Fibroblast of lung (primary cell): ENCODE data around the gene PKD1. TPM values are rescaled to one million over a fixed set of nuclear protein-coding genes. Genes with fewer than 3 reads are reported as not detected.

Experiments
- DNase-seq, 2 donors: peaks; one replicate each; pipeline versions ENCODE4 v3.0.0 to v3.0.0-alpha.2; 2010; ENCODE audit warnings: low read depth in 2 of 2
- H2AFZ ChIP-seq: 2 replicates; pipeline ENCODE4 v1.5.1; 2012; ENCODE audit warnings: low read length, control low read depth, inconsistent platforms
- H3K27ac ChIP-seq: 2 replicates; pipeline ENCODE4 v1.5.1; 2011; ENCODE audit warnings: low read length, control low read depth; ENCODE audit not compliant: insufficient read depth
- H3K27me3 ChIP-seq: 2 replicates; pipeline ENCODE4 v1.5.1; 2011; ENCODE audit warnings: mild to moderate bottlenecking, low read length; ENCODE audit not compliant: control insufficient read depth, insufficient read depth
- H3K36me3 ChIP-seq: 2 replicates; pipeline ENCODE4 v1.5.1; 2011; ENCODE audit warnings: low read length; ENCODE audit not compliant: control insufficient read depth, insufficient read depth
- H3K4me1 ChIP-seq: 2 replicates; pipeline ENCODE4 v1.5.1; 2011; ENCODE audit warnings: low read length; ENCODE audit not compliant: control insufficient read depth, insufficient read depth; ENCODE audit errors: extremely low read depth
- H3K4me2 ChIP-seq: 2 replicates; pipeline ENCODE4 v1.5.1; 2011; ENCODE audit warnings: low read length, control low read depth; ENCODE audit not compliant: insufficient read depth; ENCODE audit errors: extremely low read depth
- H3K4me3 ChIP-seq, 4 experiments: fragments of 200-600 bp in 1 of 4; sonication (generic) in 1 of 4; replicated peaks in 1 of 4; 2 replicates each; pipeline ENCODE4 v1.5.1; 2011 to 2016; ENCODE audit warnings: low read length in 4 of 4, low read depth in 3 of 4, mild to moderate bottlenecking in 3 of 4, control low read depth in 2 of 4, inconsistent platforms in 1 of 4, mixed read lengths in 1 of 4; ENCODE audit not compliant: insufficient read depth in 1 of 4; ENCODE audit errors: control extremely low read depth in 1 of 4
- H3K79me2 ChIP-seq: 2 replicates; pipeline ENCODE4 v1.5.1; 2012; ENCODE audit warnings: mild to moderate bottlenecking, low read length, inconsistent platforms; ENCODE audit not compliant: control insufficient read depth, insufficient read depth
- H3K9ac ChIP-seq: 2 replicates; pipeline ENCODE4 v1.5.1; 2011; ENCODE audit warnings: mild to moderate bottlenecking, low read length, control low read depth; ENCODE audit not compliant: insufficient read depth
- H3K9me3 ChIP-seq: 2 replicates; pipeline ENCODE4 v1.5.1; 2012; ENCODE audit warnings: low read depth, low read length; ENCODE audit not compliant: control insufficient read depth, insufficient read depth
- H4K20me1 ChIP-seq: 2 replicates; pipeline ENCODE4 v1.5.1; 2011; ENCODE audit warnings: low read length; ENCODE audit not compliant: control insufficient read depth, insufficient read depth; ENCODE audit errors: extremely low read depth
- EZH2 ChIP-seq: IDR thresholded peaks from 2 replicates; pipeline ENCODE4 v1.5.1; 2012; ENCODE audit warnings: low read length, control low read depth, mild to moderate bottlenecking; ENCODE audit errors: missing control alignments
- polyA plus RNA-seq, 2 donors: library from polyadenylated mRNA; depleted of rRNA in 1 of 2; stranded (reverse) in 1 of 2; unstranded in 1 of 2; fragments of >200 nt; gene quantifications; 2 replicates each; pipeline ENCODE4 v1.2.1, GENCODE V29; 2011 to 2012; ENCODE audit warnings: missing spikeins in 1 of 2
- total RNA-seq: library from RNA; depleted of rRNA; stranded (reverse); fragments of >200 nt; gene quantifications from 2 replicates; pipeline ENCODE4 v1.2.1, GENCODE V29; 2014
- TF ChIP-seq, protein P1 (sequence below), 2 donors: IDR thresholded peaks in 1 of 2; conservative IDR thresholded peaks in 1 of 2; 1 replicate in 1 of 2; 2 replicates in 1 of 2; pipeline ENCODE4 v1.5.1; 2011 to 2012; ENCODE audit warnings: low read length in 2 of 2, control low read depth in 1 of 2, inconsistent platforms in 1 of 2, low read depth in 1 of 2, mild to moderate bottlenecking in 1 of 2

PKD1 gene
- total and polyA plus RNA-seq, 2 donors (not counting 1 experiment from before 2014, with no cell fraction given), result 16.3 to 199 TPM

DNA sequence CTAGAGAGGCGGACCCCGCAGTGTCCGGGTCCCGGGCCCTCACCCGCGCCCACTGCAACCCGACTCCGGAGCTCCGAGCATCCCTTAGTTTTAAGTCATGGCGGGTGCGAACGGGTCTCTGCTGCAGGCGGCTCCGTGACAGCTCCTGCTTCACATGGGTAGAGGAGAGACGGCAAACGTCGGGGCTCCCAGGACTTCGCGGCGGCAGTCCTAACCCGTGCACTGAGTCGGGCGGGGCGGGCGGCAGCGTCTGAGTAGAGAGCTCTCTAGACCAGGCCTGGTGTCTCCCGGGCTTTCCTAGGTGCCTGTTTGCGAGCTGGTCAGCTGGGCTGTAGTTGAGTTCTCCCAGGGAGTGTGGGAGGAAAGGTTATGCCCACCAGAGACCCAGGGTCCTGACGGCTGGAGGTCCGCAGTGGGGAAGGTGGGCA is 87.6 kb downstream of the PKD1 start:
- TF ChIP-seq EZH2, result no peak
- TF ChIP-seq, protein P1, sequence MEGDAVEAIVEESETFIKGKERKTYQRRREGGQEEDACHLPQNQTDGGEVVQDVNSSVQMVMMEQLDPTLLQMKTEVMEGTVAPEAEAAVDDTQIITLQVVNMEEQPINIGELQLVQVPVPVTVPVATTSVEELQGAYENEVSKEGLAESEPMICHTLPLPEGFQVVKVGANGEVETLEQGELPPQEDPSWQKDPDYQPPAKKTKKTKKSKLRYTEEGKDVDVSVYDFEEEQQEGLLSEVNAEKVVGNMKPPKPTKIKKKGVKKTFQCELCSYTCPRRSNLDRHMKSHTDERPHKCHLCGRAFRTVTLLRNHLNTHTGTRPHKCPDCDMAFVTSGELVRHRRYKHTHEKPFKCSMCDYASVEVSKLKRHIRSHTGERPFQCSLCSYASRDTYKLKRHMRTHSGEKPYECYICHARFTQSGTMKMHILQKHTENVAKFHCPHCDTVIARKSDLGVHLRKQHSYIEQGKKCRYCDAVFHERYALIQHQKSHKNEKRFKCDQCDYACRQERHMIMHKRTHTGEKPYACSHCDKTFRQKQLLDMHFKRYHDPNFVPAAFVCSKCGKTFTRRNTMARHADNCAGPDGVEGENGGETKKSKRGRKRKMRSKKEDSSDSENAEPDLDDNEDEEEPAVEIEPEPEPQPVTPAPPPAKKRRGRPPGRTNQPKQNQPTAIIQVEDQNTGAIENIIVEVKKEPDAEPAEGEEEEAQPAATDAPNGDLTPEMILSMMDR (conservative IDR thresholded peaks at IDR 0.05 in 1 of 2, IDR thresholded peaks at IDR 0.05 in 1 of 2; ENCODE audit: low read depth in 1 of 2, low read length in 2 of 2), result no peak
- Histone ChIP-seq H3K36me3 (peaks cover 4% of the 10 kb centered on the region), H3K9me3 (no peaks in the 10 kb centered on the region), H3K27ac (peak overlapping the region; percentile 3), H3K4me1 (peaks cover 6% of the 10 kb centered on the region), H3K4me2 (peak overlapping the region; percentile 90), H3K79me2 (peaks cover 13% of the 10 kb centered on the region), H4K20me1 (no peaks in the 10 kb centered on the region), H3K27me3 (no peaks in the 10 kb centered on the region), H3K9ac (peak overlapping the region; percentile 69), H2AFZ (peak overlapping the region; percentile 27), H3K4me3 (peak overlapping the region; percentile 68 to 90 (median 79))
- DNase-seq, result no peak

DNA sequence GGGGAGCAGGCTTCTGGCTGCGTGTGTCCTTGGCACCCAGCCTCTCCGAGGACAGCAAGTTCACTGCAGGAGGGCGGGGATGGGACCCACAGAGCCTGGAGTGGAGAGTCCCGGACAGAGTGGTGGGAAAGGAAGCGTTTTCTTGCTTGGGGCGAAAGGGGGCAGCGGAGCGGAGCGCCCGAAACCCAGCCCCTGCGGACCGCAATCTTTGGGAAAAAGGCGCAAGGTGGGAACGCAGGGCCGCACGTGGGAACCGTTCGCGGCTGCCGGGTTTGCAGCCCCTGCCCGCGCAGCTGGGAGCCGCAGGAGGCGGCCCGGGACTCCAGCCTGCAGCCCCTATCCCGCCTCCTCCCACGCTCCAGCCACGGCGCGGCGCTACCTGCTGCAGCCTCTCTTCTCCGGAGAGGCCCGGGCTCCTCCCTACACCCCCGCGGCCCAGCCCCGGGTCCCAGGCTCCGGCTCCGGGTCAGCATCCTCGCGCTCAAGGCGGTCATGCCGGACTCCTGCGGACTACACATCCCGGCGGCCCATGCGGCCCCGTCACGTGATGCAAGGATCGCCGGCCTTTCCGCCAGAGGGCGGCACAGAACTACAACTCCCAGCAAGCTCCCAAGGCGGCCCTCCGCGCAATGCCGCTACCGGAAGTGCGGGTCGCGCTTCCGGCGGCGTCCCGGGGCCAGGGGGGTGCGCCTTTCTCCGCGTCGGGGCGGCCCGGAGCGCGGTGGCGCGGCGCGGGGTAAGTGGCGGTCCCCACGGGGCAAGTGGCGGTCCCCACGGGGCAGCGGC is 88.2 kb downstream of the PKD1 start, which contains the start of the genes NTHL1 and TSC2:
TSS of gene NTHL1 (minus strand) at position 505 of the 786 bp plus-strand sequence. CDS start at position 494, 11 bp downstream.
TSS of gene TSC2 (plus strand) at position 656 of the 786 bp plus-strand sequence. CDS start 631 bp downstream, outside the sequence.
- TF ChIP-seq, protein P1 (conservative IDR thresholded peaks at IDR 0.05 in 1 of 2, IDR thresholded peaks at IDR 0.05 in 1 of 2; ENCODE audit: low read depth in 1 of 2, low read length in 2 of 2), result peak; percentile 35 to 39
- no peak for TF ChIP-seq EZH2
- peak within 1 kb of the TSS; percentile 68 to 90 (median 79) for H3K4me3 ChIP-seq
- H3K27ac ChIP-seq, result peak within 1 kb of the TSS; percentile 19
- peak; percentile 94 to 96 for DNase-seq
- H4K20me1 ChIP-seq, result no peaks in the 10 kb centered on the region
- H3K27me3 ChIP-seq, result no peaks in the 10 kb centered on the region
- peaks cover 13% of the 10 kb centered on the region for H3K79me2 ChIP-seq
- H3K9ac ChIP-seq, result peak within 1 kb of the TSS; percentile 69
- peak within 1 kb of the TSS; percentile 99 for H3K4me2 ChIP-seq
- H3K4me1 ChIP-seq, result peaks cover 6% of the 10 kb centered on the region
- H3K9me3 ChIP-seq, result no peaks in the 10 kb centered on the region
- peak within 1 kb of the TSS; percentile 43 for H2AFZ ChIP-seq
- H3K36me3 ChIP-seq, result no peaks in the 10 kb centered on the region

DNA sequence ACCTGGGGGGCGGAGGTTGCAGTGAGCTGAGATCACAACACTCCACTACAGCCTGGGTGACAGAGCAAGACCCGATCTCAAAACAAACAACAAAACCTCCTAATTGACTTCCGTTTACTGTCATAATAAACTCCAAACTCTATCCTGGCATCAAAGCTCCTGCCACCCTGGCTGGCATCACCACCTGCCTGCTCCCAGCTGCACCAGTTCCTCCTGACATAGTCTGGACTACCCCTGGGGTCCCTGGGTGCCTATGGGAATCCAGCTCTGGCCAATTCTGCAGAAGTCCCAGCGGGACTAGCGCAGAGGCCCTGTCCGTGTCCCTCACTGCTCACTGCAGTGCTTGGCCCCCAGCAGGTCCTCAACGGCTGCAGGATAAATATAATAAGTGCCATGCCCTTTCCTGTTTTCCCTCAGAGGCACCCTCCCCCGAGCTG is 88.8 kb downstream of the PKD1 start:
- no peak for DNase-seq
- Histone ChIP-seq H3K27ac (peak overlapping the region; percentile 19), H3K4me2 (peak overlapping the region; percentile 99), H3K36me3 (no peaks in the 10 kb centered on the region), H3K9ac (peak overlapping the region; percentile 18), H2AFZ (peak overlapping the region; percentile 43), H3K4me3 (peak overlapping the region; percentile 56 to 68 (median 58)), H3K4me1 (peaks cover 6% of the 10 kb centered on the region), H3K27me3 (no peaks in the 10 kb centered on the region), H4K20me1 (no peaks in the 10 kb centered on the region), H3K9me3 (no peaks in the 10 kb centered on the region), H3K79me2 (peaks cover 13% of the 10 kb centered on the region)
- no peak for TF ChIP-seq EZH2
- TF ChIP-seq, protein P1 (conservative IDR thresholded peaks at IDR 0.05 in 1 of 2, IDR thresholded peaks at IDR 0.05 in 1 of 2; ENCODE audit: low read depth in 1 of 2, low read length in 2 of 2), result no peak
